Type B pancreatic cell (in vitro differentiated cells): ENCODE results near the gene MMP15. TPM values are rescaled to one million over a fixed set of nuclear protein-coding genes. Genes with fewer than 3 reads are reported as not detected.

Experiments
- DNase-seq: peaks from one replicate; pipeline ENCODE4 v3.0.0; 2021; ENCODE audit warnings: mixed read lengths; ENCODE audit not compliant: unreplicated experiment; ENCODE audit errors: extremely low spot score
- H3K27ac Mint-ChIP-seq: 2 replicates; pipeline ENCODE4 v1.8.0; 2021; ENCODE audit warnings: mild to moderate bottlenecking, mixed read lengths
- H3K27me3 Mint-ChIP-seq: 2 replicates; pipeline ENCODE4 v1.8.0; 2021; ENCODE audit warnings: mixed read lengths
- H3K36me3 Mint-ChIP-seq: 2 replicates; pipeline ENCODE4 v1.8.0; 2021; ENCODE audit warnings: mixed read lengths
- H3K4me1 Mint-ChIP-seq: one replicate; pipeline ENCODE4 v1.8.0; 2021; ENCODE audit warnings: mixed read lengths; ENCODE audit not compliant: unreplicated experiment
- H3K4me3 Mint-ChIP-seq: 2 replicates; pipeline ENCODE4 v1.8.0; 2021; ENCODE audit warnings: mild to moderate bottlenecking, mixed read lengths
- H3K9me3 Mint-ChIP-seq: 2 replicates; pipeline ENCODE4 v1.8.0; 2021; ENCODE audit warnings: mixed read lengths
- CTCF ChIP-seq: fragments of 200-600 bp; sonication (generic); conservative IDR thresholded peaks from 2 replicates; pipeline ENCODE4 v1.5.0; 2021; ENCODE audit warnings: antibody characterized with exemption, mild to moderate bottlenecking
- total RNA-seq: library from RNA; stranded (reverse); gene quantifications from 2 replicates; pipeline ENCODE4 v1.2.1, GENCODE V29; 2021; ENCODE audit warnings: low replicate concordance

Gene MMP15
- total RNA-seq, 1 donor from 2014 or later = 33.2 TPM

- Mint-ChIP-seq H3K4me1 (peaks cover 22% of the 10 kb centered on the region), H3K27me3 (no peaks in the 10 kb centered on the region), H3K36me3 (peaks cover 3% of the 10 kb centered on the region), H3K4me3 (peak overlapping the region; percentile 66), H3K27ac (no peak overlapping the region), H3K9me3 (no peaks in the 10 kb centered on the region)
- TF ChIP-seq CTCF = no peak
- no peak for DNase-seq
Observed at GRCh38 chr16:57997176-57997527, 28.4 kb upstream of the MMP15 start.

DNA sequence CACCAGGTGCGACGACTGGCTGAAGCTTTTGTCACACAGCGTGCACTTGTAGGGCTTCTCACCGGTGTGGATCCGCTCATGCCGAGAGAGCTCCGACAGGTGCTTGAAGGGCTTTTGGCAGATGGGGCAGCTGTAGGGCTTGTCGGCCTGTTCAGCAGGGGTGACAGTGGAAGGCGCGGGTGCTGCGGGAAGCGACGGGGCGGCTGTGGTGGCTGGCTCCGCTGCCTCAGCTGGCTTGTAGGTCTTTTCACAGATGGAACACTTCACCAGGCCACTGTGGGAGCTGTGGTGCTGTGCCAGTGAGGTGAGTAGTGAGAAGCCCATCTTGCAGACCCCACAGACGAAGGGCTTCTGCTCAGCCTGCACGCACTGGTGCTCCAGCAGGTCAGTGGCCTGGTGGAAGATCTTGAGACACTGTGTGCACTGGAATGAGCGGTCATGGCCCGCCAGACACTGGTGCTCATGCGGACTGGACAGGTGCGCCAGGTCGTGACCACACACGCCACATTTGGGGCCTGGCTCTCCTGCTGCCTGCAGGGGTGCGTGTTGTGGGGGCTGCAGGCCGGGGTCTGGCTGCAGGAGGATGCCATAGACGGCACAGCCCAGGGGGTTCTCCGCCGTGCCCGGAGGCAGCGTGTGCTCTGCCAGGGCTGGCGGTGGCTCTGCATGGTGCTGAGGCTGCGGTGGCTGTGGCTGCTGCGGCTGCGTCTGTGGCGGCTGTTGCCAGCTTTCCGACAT, 27.9 kb upstream of the MMP15 start:
- no peak for TF ChIP-seq CTCF
- Mint-ChIP-seq H3K9me3 (no peaks in the 10 kb centered on the region), H3K4me3 (peak overlapping the region; percentile 66), H3K36me3 (peaks cover 3% of the 10 kb centered on the region), H3K4me1 (peaks cover 18% of the 10 kb centered on the region), H3K27me3 (no peaks in the 10 kb centered on the region), H3K27ac (no peak overlapping the region)
- DNase-seq = no peak

GRCh38 chr16:57998486-57998885, 27.1 kb upstream of the MMP15 start:
- Mint-ChIP-seq H3K4me1 (peaks cover 18% of the 10 kb centered on the region), H3K36me3 (no peaks in the 10 kb centered on the region), H3K4me3 (peak overlapping the region; percentile 87), H3K27ac (peak overlapping the region; percentile 81), H3K9me3 (no peaks in the 10 kb centered on the region), H3K27me3 (no peaks in the 10 kb centered on the region)
- TF ChIP-seq CTCF = no peak
- DNase-seq = no peak

GRCh38 chr16:57998992-57999365, 26.6 kb upstream of the MMP15 start:
- Mint-ChIP-seq H3K4me1 (peaks cover 18% of the 10 kb centered on the region), H3K27me3 (no peaks in the 10 kb centered on the region), H3K9me3 (no peaks in the 10 kb centered on the region), H3K4me3 (peak overlapping the region; percentile 87), H3K27ac (peak overlapping the region; percentile 81), H3K36me3 (no peaks in the 10 kb centered on the region)
- TF ChIP-seq CTCF = no peak
- no peak for DNase-seq

GRCh38 chr16:57999366-57999970, 26.1 kb upstream of the MMP15 start:
- H3K4me3 Mint-ChIP-seq = peak overlapping the region; percentile 87
- peaks cover under 1% of the 10 kb centered on the region for H3K36me3 Mint-ChIP-seq
- H3K4me1 Mint-ChIP-seq = peaks cover 18% of the 10 kb centered on the region
- H3K27ac Mint-ChIP-seq = peak overlapping the region; percentile 81
- H3K27me3 Mint-ChIP-seq = no peaks in the 10 kb centered on the region
- peak; percentile 23 for TF ChIP-seq CTCF
- DNase-seq = no peak
- no peaks in the 10 kb centered on the region for H3K9me3 Mint-ChIP-seq
